Activated CD8-positive, alpha-beta T cell treated with anti-CD3 and anti-CD28 coated beads for 36 hours (primary cell): Measurements from ENCODE around the gene DMRT1. TPM values are rescaled to one million over a fixed set of nuclear protein-coding genes. Genes with fewer than 3 reads are reported as not detected.

ENCODE experiments used
- ATAC-seq: fragments of 200-7000 bp; cut with Tn5 transposase; one replicate; pipeline ENCODE4 v1.10.0; 2021; ENCODE audit warnings: mild to moderate bottlenecking, moderate library complexity
- CTCF ChIA-PET: fragments of 350-600 bp; sonication (Branson Sonifier 250); formaldehyde crosslinking; loops from one replicate; lab custom pipeline; 2021; ENCODE audit warnings: antibody characterized with exemption; lab: Charles Lee
- POLR2A ChIA-PET: fragments of 350-600 bp; sonication (Branson Sonifier 250); formaldehyde crosslinking; loops from one replicate; lab custom pipeline; 2021; ENCODE audit warnings: antibody characterized with exemption; lab: Charles Lee
- DNase-seq: peaks from one replicate; pipeline ENCODE4 v3.0.0-alpha.2; 2020
- H3K27ac Mint-ChIP-seq: one replicate; pipeline ENCODE4 v1.8.0; 2021; ENCODE audit warnings: mild to moderate bottlenecking, mixed read lengths
- H3K27me3 Mint-ChIP-seq: one replicate; pipeline ENCODE4 v1.8.0; 2021; ENCODE audit warnings: mixed read lengths
- H3K36me3 Mint-ChIP-seq: one replicate; pipeline ENCODE4 v1.8.0; 2021; ENCODE audit warnings: low read depth, mixed read lengths
- H3K4me1 Mint-ChIP-seq: one replicate; pipeline ENCODE4 v1.8.0; 2021; ENCODE audit warnings: low read depth, mixed read lengths
- H3K4me3 Mint-ChIP-seq: one replicate; pipeline ENCODE4 v1.8.0; 2021; ENCODE audit warnings: mild to moderate bottlenecking, moderate library complexity, mixed read lengths
- H3K9me3 Mint-ChIP-seq: one replicate; pipeline ENCODE4 v1.8.0; 2021; ENCODE audit warnings: mixed read lengths
- intact Hi-C: fragments of 100-400 bp; cut with micrococcal nuclease; formaldehyde crosslinking; loops from one replicate; pipeline ENCODE4 v1.10.0; 2022
- total RNA-seq, 2 experiments: library from RNA; stranded (reverse); gene quantifications; one replicate each; pipeline ENCODE4 v1.2.3, GENCODE V29; 2021
- TF ChIP-seq, protein P1 (sequence below): fragments of 200-600 bp; IDR thresholded peaks from one replicate; pipeline ENCODE4 v1.8.0; 2022; ENCODE audit warnings: antibody characterized with exemption, mild to moderate bottlenecking

DMRT1 gene
- total RNA-seq, 2 experiments from 2014 or later: not detected

DNA sequence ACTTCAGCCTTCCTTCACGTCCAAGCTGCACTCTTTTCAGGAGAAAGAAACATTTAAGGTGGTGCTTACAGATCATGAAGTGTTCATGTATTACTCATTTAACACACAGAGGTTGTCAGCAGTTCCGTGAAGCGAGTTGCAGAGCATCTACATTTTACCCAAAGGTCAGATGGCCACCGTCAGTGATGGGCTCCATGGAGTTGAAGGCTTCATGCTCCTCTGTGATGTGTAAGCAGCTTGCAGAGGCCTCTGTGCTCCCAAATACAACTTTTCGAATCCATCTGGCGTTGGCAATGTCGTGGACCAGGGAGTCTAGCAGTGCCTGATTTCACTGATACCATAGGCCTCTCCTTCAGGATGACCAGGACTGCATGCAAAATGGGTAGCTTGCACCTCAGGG is 81.2 kb downstream of the DMRT1 start:
- intact Hi-C loops: no loop called here
- no peak for ATAC-seq
- H3K4me1 Mint-ChIP-seq: no peaks in the 10 kb centered on the region
- no peak for DNase-seq
- no peaks in the 10 kb centered on the region for H3K9me3 Mint-ChIP-seq
- no peak overlapping the region for H3K4me3 Mint-ChIP-seq
- POLR2A ChIA-PET: no interaction called here
- H3K27ac Mint-ChIP-seq: no peak overlapping the region
- no peaks in the 10 kb centered on the region for H3K36me3 Mint-ChIP-seq
- TF ChIP-seq, protein P1, sequence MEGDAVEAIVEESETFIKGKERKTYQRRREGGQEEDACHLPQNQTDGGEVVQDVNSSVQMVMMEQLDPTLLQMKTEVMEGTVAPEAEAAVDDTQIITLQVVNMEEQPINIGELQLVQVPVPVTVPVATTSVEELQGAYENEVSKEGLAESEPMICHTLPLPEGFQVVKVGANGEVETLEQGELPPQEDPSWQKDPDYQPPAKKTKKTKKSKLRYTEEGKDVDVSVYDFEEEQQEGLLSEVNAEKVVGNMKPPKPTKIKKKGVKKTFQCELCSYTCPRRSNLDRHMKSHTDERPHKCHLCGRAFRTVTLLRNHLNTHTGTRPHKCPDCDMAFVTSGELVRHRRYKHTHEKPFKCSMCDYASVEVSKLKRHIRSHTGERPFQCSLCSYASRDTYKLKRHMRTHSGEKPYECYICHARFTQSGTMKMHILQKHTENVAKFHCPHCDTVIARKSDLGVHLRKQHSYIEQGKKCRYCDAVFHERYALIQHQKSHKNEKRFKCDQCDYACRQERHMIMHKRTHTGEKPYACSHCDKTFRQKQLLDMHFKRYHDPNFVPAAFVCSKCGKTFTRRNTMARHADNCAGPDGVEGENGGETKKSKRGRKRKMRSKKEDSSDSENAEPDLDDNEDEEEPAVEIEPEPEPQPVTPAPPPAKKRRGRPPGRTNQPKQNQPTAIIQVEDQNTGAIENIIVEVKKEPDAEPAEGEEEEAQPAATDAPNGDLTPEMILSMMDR: no peak
- CTCF ChIA-PET: interaction anchor here (1.4 kb wide), 1 partner anchor 33 kb away, joined by 3 read pairs; no protein-coding TSS in a partner anchor
- peaks cover 5% of the 10 kb centered on the region for H3K27me3 Mint-ChIP-seq

DNA sequence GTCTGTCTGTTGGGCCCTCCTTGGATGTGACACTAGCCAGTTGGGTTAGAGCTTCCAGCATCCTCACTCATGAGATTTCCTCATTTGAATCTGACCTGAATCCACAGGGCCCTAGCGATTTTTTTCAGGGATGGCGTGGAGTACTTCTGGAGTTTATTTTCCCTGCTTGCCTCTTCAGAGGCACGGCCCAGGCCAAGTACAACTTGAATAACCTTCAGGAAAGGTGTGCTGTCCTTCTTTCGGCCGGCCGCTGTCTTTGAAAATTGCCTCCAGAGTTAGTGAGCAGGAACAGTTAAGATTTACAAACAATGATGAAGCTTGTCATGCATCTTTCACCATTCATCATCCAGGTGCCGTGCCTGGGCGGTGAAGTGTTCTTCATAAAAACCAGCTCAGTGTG is 85.5 kb downstream of the DMRT1 start:
- TF ChIP-seq, protein P1: no peak
- no peak for ATAC-seq
- Mint-ChIP-seq H3K4me1 (no peaks in the 10 kb centered on the region), H3K27ac (no peak overlapping the region), H3K9me3 (no peaks in the 10 kb centered on the region), H3K27me3 (peaks cover 8% of the 10 kb centered on the region), H3K36me3 (no peaks in the 10 kb centered on the region), H3K4me3 (no peak overlapping the region)
- POLR2A ChIA-PET: interaction anchor here (1.0 kb wide), 1 partner anchor 33 kb away, joined by 3 read pairs; no protein-coding TSS in a partner anchor
- intact Hi-C loops: no loop called here
- DNase-seq: no peak
- CTCF ChIA-PET: interaction anchor here (1.0 to 1.9 kb wide), 9 partner anchors 11 to 82 kb away, joined by 3 to 9 read pairs (median 4); no protein-coding TSS in a partner anchor

DNA sequence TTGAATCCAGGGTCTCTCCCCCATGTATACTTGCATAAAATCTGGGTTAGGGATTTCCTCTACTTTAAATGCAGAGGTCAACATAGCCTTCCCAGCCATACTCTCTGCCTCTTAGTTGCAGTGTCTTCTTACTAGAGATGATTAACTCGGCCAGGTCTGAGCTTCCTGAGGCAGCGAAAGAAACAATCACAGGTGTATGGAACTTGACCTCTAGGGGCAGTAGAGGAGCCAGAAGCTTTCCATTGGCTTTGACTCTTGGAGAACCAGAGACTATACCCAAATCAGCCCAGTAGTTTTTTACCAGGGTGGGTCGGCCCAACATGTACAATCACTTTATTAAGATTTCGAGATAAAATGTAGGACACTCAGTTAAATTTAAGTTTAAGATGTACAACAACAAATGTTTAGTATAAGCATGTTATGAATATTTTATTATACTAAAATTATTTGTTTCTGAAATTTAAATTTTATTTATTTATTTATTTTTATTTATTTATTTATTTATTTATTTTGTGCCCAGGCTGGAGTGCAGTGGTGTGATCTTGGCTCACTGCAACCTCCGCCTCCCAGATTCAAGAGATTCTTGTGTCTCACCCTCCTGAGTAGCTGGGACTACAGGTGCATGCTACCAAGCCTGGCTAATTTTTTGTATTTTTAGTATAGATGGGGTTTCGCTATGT is 87.0 kb downstream of the DMRT1 start:
- DNase-seq (peak; percentile 14), ATAC-seq (no peak)
- intact Hi-C loops: no loop called here
- Mint-ChIP-seq H3K36me3 (no peaks in the 10 kb centered on the region), H3K4me3 (no peak overlapping the region), H3K27ac (no peak overlapping the region), H3K9me3 (no peaks in the 10 kb centered on the region), H3K4me1 (no peaks in the 10 kb centered on the region), H3K27me3 (peaks cover 7% of the 10 kb centered on the region)
- ChIA-PET CTCF (interaction anchor here (0.7 to 3.3 kb wide), 13 partner anchors 9 to 82 kb away, joined by 3 to 20 read pairs (median 4); no protein-coding TSS in a partner anchor), POLR2A (interaction anchor here (0.8 kb wide), 1 partner anchor 13 kb away, joined by 3 read pairs; no protein-coding TSS in a partner anchor)
- TF ChIP-seq, protein P1: peak; percentile 57

DNA sequence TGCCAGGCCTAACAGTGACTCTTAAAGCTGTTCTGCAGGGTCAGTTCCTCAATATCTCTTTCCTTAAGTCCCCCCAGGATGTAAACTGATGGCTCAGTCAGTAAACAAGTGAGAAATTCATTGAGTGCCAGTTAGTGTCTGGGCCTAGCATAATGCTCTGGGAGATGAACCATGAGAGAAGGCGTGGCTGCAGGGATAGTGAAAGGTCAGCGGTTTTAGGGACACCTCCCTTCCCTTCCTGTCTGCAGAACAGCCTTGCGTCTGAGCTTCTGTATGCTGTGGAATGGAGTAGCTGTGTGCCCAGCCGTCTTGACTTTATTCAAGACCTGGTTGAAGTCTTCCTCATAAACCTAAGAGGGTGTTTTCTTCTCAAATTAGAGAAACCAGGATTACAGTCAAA is 88.2 kb downstream of the DMRT1 start:
- Mint-ChIP-seq H3K27ac (no peak overlapping the region), H3K4me1 (no peaks in the 10 kb centered on the region), H3K9me3 (no peaks in the 10 kb centered on the region), H3K27me3 (peaks cover 15% of the 10 kb centered on the region), H3K4me3 (no peak overlapping the region), H3K36me3 (no peaks in the 10 kb centered on the region)
- POLR2A ChIA-PET: no interaction called here
- DNase-seq (no peak), ATAC-seq (no peak)
- TF ChIP-seq, protein P1: no peak
- CTCF ChIA-PET: interaction anchor here (1.2 to 3.3 kb wide), 4 partner anchors 12 to 51 kb away, joined by 3 to 20 read pairs (median 5); no protein-coding TSS in a partner anchor
- intact Hi-C loops: no loop called here

DNA sequence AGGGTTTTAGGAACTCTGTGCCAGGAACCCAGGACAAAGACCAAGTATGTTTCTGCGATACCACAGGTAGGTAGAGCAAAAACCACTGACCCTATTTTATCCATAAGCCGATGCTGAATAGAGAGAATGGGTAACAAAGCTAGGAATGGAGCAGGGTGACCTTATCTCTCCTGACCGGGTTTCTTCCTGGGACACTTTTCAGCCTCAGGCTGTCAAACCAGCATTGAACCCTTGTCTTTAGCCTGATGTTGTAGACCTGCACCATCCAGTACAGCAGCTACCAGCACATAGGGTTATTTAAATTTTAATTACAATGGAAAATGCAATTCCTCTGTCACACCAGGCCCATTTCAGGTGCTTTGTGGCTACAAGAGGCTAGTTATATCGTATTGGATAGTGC is 91.9 kb downstream of the DMRT1 start:
- POLR2A ChIA-PET: no interaction called here
- no peak overlapping the region for H3K27ac Mint-ChIP-seq
- CTCF ChIA-PET: no interaction called here

More for the DNA sequence above, 91.9 kb downstream of the DMRT1 start:
- no peak for DNase-seq
- Mint-ChIP-seq H3K4me3 (no peak overlapping the region), H3K4me1 (no peaks in the 10 kb centered on the region), H3K36me3 (no peaks in the 10 kb centered on the region), H3K27me3 (peaks cover 27% of the 10 kb centered on the region), H3K9me3 (no peaks in the 10 kb centered on the region)
- no peak for ATAC-seq
- intact Hi-C loops: no loop called here
- TF ChIP-seq, protein P1: no peak
